Nephron progenitor cell (in vitro differentiated cells): ENCODE data around the gene GPR25.
"Not testable (repeated sequence)": the region's sequence is repeated elsewhere in the genome, so short reads cannot be mapped to it uniquely, and the experiment has no call there.

ENCODE experiments used
- DNase-seq: peaks from one replicate; pipeline ENCODE4 v3.0.0; 2021
- H3K27ac Mint-ChIP-seq: 2 replicates; pipeline ENCODE4 v1.8.0; 2021; ENCODE audit warnings: mild to moderate bottlenecking, moderate library complexity, mixed read lengths
- H3K27me3 Mint-ChIP-seq: 2 replicates; pipeline ENCODE4 v1.8.0; 2021; ENCODE audit warnings: mild to moderate bottlenecking, low read depth, mixed read lengths; ENCODE audit not compliant: poor library complexity
- H3K36me3 Mint-ChIP-seq: 2 replicates; pipeline ENCODE4 v1.8.0; 2021; ENCODE audit warnings: low read depth, mixed read lengths
- H3K4me1 Mint-ChIP-seq: 2 replicates; pipeline ENCODE4 v1.8.0; 2021; ENCODE audit warnings: mixed read lengths
- H3K4me3 Mint-ChIP-seq: 2 replicates; pipeline ENCODE4 v1.8.0; 2021; ENCODE audit warnings: mild to moderate bottlenecking, moderate library complexity, mixed read lengths
- H3K9me3 Mint-ChIP-seq: 2 replicates; pipeline ENCODE4 v1.8.0; 2021; ENCODE audit warnings: mild to moderate bottlenecking, moderate library complexity, mixed read lengths
- CTCF ChIP-seq: fragments of 200-600 bp; sonication (generic); IDR thresholded peaks from 2 replicates; pipeline ENCODE4 v1.5.0; 2021; ENCODE audit warnings: antibody characterized with exemption

The GPR25 gene

GRCh38 chr1:200906491-200906890, 33.7 kb downstream of the GPR25 start:
- Mint-ChIP-seq H3K9me3 (no peaks in the 10 kb centered on the region), H3K4me3 (no peak overlapping the region), H3K27me3 (no peaks in the 10 kb centered on the region), H3K27ac (no peak overlapping the region), H3K4me1 (no peaks in the 10 kb centered on the region), H3K36me3 (peaks cover 53% of the 10 kb centered on the region)
- TF ChIP-seq CTCF = no peak
- DNase-seq = no peak

- Mint-ChIP-seq H3K9me3 (no peaks in the 10 kb centered on the region), H3K4me1 (no peaks in the 10 kb centered on the region), H3K36me3 (peaks cover 47% of the 10 kb centered on the region), H3K27me3 (no peaks in the 10 kb centered on the region), H3K4me3 (no peak overlapping the region), H3K27ac (peak overlapping the region; percentile 48)
- no peak for DNase-seq
- no peak for TF ChIP-seq CTCF
These were observed 34.9 kb downstream of the GPR25 start for GRCh38 chr1:200907611-200908097.

- no peak for TF ChIP-seq CTCF
- Mint-ChIP-seq H3K36me3 (peaks cover 44% of the 10 kb centered on the region), H3K27me3 (no peaks in the 10 kb centered on the region)
These were observed 35.5 kb downstream of the GPR25 start for GRCh38 chr1:200908191-200908868.

GRCh38 chr1:200909071-200909470, 36.3 kb downstream of the GPR25 start:
- no peak for DNase-seq

More at GRCh38 chr1:200908191-200908868, 35.5 kb downstream of the GPR25 start:
- Mint-ChIP-seq H3K27ac (no peak overlapping the region), H3K9me3 (no peaks in the 10 kb centered on the region), H3K4me3 (no peak overlapping the region), H3K4me1 (no peaks in the 10 kb centered on the region)
- no peak for DNase-seq

GRCh38 chr1:200909757-200910239, 37.0 kb downstream of the GPR25 start:
- no peaks in the 10 kb centered on the region for H3K4me1 Mint-ChIP-seq
- H3K27me3 Mint-ChIP-seq = no peaks in the 10 kb centered on the region
- H3K4me3 Mint-ChIP-seq = no peak overlapping the region
- peak overlapping the region; percentile 57 for H3K27ac Mint-ChIP-seq
- no peak for DNase-seq
- H3K9me3 Mint-ChIP-seq = no peaks in the 10 kb centered on the region
- H3K36me3 Mint-ChIP-seq = peaks cover 44% of the 10 kb centered on the region
- no peak for TF ChIP-seq CTCF

More at GRCh38 chr1:200909071-200909470, 36.3 kb downstream of the GPR25 start:
- H3K4me3 Mint-ChIP-seq = no peak overlapping the region
- H3K4me1 Mint-ChIP-seq = no peaks in the 10 kb centered on the region
- no peaks in the 10 kb centered on the region for H3K9me3 Mint-ChIP-seq
- no peak overlapping the region for H3K27ac Mint-ChIP-seq
- peaks cover 44% of the 10 kb centered on the region for H3K36me3 Mint-ChIP-seq
- H3K27me3 Mint-ChIP-seq = no peaks in the 10 kb centered on the region
- TF ChIP-seq CTCF = no peak

GRCh38 chr1:200911361-200911760, 38.6 kb downstream of the GPR25 start:
- no peaks in the 10 kb centered on the region for H3K27me3 Mint-ChIP-seq
- no peak for TF ChIP-seq CTCF
- peaks cover 43% of the 10 kb centered on the region for H3K36me3 Mint-ChIP-seq
- no peaks in the 10 kb centered on the region for H3K9me3 Mint-ChIP-seq
- H3K4me1 Mint-ChIP-seq = no peaks in the 10 kb centered on the region
- H3K4me3 Mint-ChIP-seq = no peak overlapping the region
- no peak overlapping the region for H3K27ac Mint-ChIP-seq
- no peak for DNase-seq

GRCh38 chr1:200911936-200912335, 39.2 kb downstream of the GPR25 start:
- peaks cover 38% of the 10 kb centered on the region for H3K36me3 Mint-ChIP-seq

More at GRCh38 chr1:200911936-200912335, 39.2 kb downstream of the GPR25 start:
- not testable (repeated sequence) for H3K4me1 Mint-ChIP-seq, H3K27me3 Mint-ChIP-seq, DNase-seq, H3K4me3 Mint-ChIP-seq, H3K27ac Mint-ChIP-seq, H3K9me3 Mint-ChIP-seq
